Left lung (tissue), 10 donors: ENCODE measurements around the gene ZCCHC2. TPM values are rescaled to one million over a fixed set of nuclear protein-coding genes. Genes with fewer than 3 reads are reported as not detected.

ENCODE experiments used
- ATAC-seq: fragments of 200-7000 bp; cut with Tn5 transposase; one replicate; pipeline ENCODE4 v1.9.1; 2020; ENCODE audit warnings: moderate library complexity
- DNase-seq, 4 donors: peaks; one replicate each; pipeline ENCODE4 v3.0.0-alpha.2; 2013 to 2020
- H3K27ac ChIP-seq, 2 donors: fragments of 200-600 bp; sonication (generic) in 1 of 2; one replicate each; pipeline versions ENCODE4 v1.5.0 to v1.8.0; 2020 to 2021
- H3K27me3 ChIP-seq, 2 donors: fragments of 200-600 bp; sonication (generic) in 1 of 2; one replicate each; pipeline versions ENCODE4 v1.5.0 to v1.8.0; 2020 to 2021
- H3K36me3 ChIP-seq, 2 donors: fragments of 200-600 bp; sonication (generic) in 1 of 2; one replicate each; pipeline versions ENCODE4 v1.5.0 to v1.8.0; 2020 to 2021
- H3K4me1 ChIP-seq, 2 donors: fragments of 200-600 bp; one replicate each; pipeline ENCODE4 v1.8.0; 2021
- H3K4me3 ChIP-seq, 2 donors: fragments of 200-600 bp; sonication (generic) in 1 of 2; one replicate each; pipeline versions ENCODE4 v1.5.0 to v1.8.0; 2020 to 2021; ENCODE audit warnings: mild to moderate bottlenecking in 1 of 2
- H3K9me3 ChIP-seq, 2 donors: fragments of 200-600 bp; sonication (generic) in 1 of 2; one replicate each; pipeline versions ENCODE4 v1.5.0 to v1.8.0; 2020 to 2021
- intact Hi-C, 2 donors: fragments of 100-400 bp; cut with DNase I; formaldehyde crosslinking; loops; one replicate each; pipeline versions ENCODE4 v1.11.2 to v1.14.2; 2022
- polyA plus RNA-seq, 6 donors: library from polyadenylated mRNA; unstranded; fragments of 120-200 nt; gene quantifications; one replicate each; pipeline ENCODE4 v1.2.1, GENCODE V29; 2013; ENCODE audit not compliant: insufficient read length in 6 of 6
- total RNA-seq, 2 donors: library from RNA; stranded (reverse); fragmentation: NEBNext Ultra II Directional; extraction: Animal tissue kit (Norgen Biotek cat#: 25700); gene quantifications; one replicate each; pipeline ENCODE4 v1.2.1, GENCODE V29; 2021
- TF ChIP-seq, protein P1 (sequence below), 2 donors: fragments of 200-600 bp; sonication (generic) in 1 of 2; IDR thresholded peaks; one replicate each; pipeline versions ENCODE4 v1.5.0 to v1.8.0; 2021; ENCODE audit warnings: antibody characterized with exemption in 2 of 2
- donor health status: DM: no; HTN: yes; CAD: no.
- donor health status: DM: no; HTN: no; CAD: no.

The ZCCHC2 gene
- total and polyA plus RNA-seq, 8 donors = 14.9 to 34.5 (median 17.0) TPM

DNA sequence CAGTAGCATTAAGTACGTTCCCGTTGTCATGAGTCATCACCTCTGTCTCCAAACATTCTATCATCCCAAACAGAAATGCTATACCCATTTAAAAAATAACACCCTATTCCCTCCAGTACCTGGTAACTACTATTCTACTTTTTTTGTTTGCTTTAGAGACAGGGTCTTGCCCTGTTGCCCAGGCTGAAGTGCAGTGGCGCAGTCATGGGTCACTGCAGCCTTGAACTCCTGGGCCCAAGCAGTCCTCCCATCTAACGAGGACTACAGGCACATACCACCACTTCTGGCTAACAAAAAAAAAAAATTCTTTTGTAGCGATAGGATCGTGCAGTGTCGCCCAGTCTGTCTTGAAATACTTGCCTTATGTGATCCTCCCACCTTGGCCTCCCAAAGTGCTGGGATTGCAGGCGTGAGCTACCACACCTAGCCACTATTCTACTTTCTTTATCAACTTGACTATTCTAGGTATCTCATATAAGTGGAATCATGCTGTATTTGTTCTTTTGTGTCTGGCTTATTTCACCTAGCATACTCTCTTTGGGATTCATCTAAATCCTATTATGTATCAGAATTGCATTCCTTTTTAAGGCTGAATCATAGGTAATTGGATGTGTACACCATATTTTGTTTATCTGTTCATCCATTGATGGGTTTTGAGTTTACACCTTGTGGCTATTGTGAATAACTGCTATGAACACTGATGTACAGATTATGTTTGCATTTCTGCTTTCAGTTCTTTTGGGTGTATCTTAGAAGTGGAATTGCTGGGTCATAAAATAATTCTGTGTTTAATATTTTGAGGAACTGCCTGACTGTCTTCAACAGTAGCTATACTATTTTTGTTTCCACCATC, 14.4 kb downstream of the ZCCHC2 start:
- peaks cover 4 to 23% of the 10 kb centered on the region in 2 donors for H3K36me3 ChIP-seq
- DNase-seq (no peak), ATAC-seq (no peak)
- no peaks in the 10 kb centered on the region for H3K27me3 ChIP-seq
- no peak overlapping the region for H3K4me3 ChIP-seq
- H3K9me3 ChIP-seq = no peaks in the 10 kb centered on the region
- TF ChIP-seq, protein P1, sequence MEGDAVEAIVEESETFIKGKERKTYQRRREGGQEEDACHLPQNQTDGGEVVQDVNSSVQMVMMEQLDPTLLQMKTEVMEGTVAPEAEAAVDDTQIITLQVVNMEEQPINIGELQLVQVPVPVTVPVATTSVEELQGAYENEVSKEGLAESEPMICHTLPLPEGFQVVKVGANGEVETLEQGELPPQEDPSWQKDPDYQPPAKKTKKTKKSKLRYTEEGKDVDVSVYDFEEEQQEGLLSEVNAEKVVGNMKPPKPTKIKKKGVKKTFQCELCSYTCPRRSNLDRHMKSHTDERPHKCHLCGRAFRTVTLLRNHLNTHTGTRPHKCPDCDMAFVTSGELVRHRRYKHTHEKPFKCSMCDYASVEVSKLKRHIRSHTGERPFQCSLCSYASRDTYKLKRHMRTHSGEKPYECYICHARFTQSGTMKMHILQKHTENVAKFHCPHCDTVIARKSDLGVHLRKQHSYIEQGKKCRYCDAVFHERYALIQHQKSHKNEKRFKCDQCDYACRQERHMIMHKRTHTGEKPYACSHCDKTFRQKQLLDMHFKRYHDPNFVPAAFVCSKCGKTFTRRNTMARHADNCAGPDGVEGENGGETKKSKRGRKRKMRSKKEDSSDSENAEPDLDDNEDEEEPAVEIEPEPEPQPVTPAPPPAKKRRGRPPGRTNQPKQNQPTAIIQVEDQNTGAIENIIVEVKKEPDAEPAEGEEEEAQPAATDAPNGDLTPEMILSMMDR (IDR thresholded peaks at IDR 0.05) = no peak
- H3K27ac ChIP-seq = no peak overlapping the region
- intact Hi-C loops = no loop called here
- H3K4me1 ChIP-seq = peaks cover 0 to 32% of the 10 kb centered on the region in 2 donors

DNA sequence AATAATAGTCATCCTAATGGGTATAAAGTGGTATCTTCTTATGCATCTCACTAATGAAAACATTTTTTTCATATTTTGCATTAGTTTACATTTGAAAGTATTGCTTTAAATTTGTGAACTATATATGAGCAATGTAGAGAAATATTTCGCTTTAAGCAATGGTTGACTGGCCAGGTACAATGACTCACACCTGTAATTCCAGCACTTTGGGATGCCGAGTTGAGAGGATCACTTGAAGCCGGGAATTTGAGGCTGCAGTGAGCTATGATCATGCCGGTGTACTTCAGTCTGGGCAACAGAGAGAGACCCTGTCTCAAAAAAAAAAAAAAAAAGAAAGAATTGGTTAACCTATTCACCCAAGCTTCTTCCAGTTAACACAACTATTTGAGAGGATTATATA, 15.1 kb downstream of the ZCCHC2 start:
- ATAC-seq (peak; percentile 87), DNase-seq (no peak)
- TF ChIP-seq, protein P1 (IDR thresholded peaks at IDR 0.05) = no peak
- Histone ChIP-seq H3K4me1 (peaks cover 0 to 28% of the 10 kb centered on the region in 2 donors), H3K27ac (no peak overlapping the region), H3K36me3 (peaks cover 4 to 30% of the 10 kb centered on the region in 2 donors), H3K9me3 (no peaks in the 10 kb centered on the region), H3K4me3 (no peak overlapping the region), H3K27me3 (no peaks in the 10 kb centered on the region)
- intact Hi-C loops = no loop called here

GRCh38 chr18:62538881-62539280, 16.1 kb downstream of the ZCCHC2 start:
- no peak for ATAC-seq
- H3K4me3 ChIP-seq = no peak overlapping the region
- intact Hi-C loops = no loop called here

GRCh38 chr18:62539284-62540165, 16.7 kb downstream of the ZCCHC2 start:
- Histone ChIP-seq H3K36me3 (peaks cover 4 to 46% of the 10 kb centered on the region in 2 donors), H3K27me3 (no peaks in the 10 kb centered on the region), H3K4me1 (peaks cover 0 to 22% of the 10 kb centered on the region in 2 donors), H3K4me3 (no peak overlapping the region), H3K27ac (no peak overlapping the region), H3K9me3 (no peaks in the 10 kb centered on the region)
- intact Hi-C loops = no loop called here
- ATAC-seq (no peak), DNase-seq (no peak)
- TF ChIP-seq, protein P1 (IDR thresholded peaks at IDR 0.05) = no peak

More at GRCh38 chr18:62538881-62539280, 16.1 kb downstream of the ZCCHC2 start:
- TF ChIP-seq, protein P1 (IDR thresholded peaks at IDR 0.05) = no peak
- H3K4me1 ChIP-seq = peaks cover 0 to 23% of the 10 kb centered on the region in 2 donors
- no peaks in the 10 kb centered on the region for H3K9me3 ChIP-seq
- no peak overlapping the region for H3K27ac ChIP-seq
- peaks cover 4 to 40% of the 10 kb centered on the region in 2 donors for H3K36me3 ChIP-seq
- DNase-seq = no peak
- no peaks in the 10 kb centered on the region for H3K27me3 ChIP-seq

DNA sequence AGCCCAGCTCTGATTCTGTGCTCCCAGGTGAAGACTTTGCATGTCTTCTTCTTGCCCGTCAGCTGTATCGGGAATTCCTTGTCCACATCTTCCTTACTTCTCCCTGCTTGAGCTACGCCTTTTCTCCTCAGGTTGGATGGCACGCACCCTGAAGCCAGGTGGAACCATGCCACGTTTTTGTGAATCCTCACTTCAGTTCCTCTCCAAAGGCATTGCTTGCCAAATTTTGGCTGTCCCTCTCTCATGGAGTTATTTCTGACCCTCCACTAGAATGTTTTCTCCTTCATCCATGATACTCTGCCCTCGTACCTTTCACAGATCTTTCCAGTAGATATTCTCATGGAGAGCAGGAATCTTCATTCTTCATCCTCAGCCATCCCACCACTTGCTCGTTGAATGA, 20.2 kb downstream of the ZCCHC2 start:
- intact Hi-C loops = no loop called here
- Histone ChIP-seq H3K27ac (no peak overlapping the region), H3K27me3 (no peaks in the 10 kb centered on the region), H3K4me3 (no peak overlapping the region), H3K36me3 (peaks cover 4 to 75% of the 10 kb centered on the region in 2 donors), H3K4me1 (peaks cover 0 to 3% of the 10 kb centered on the region in 2 donors), H3K9me3 (no peaks in the 10 kb centered on the region)
- DNase-seq (no peak), ATAC-seq (no peak)
- TF ChIP-seq, protein P1 (IDR thresholded peaks at IDR 0.05) = no peak
